ENCODE results near the gene CLEC2L. TPM values are rescaled to one million over a fixed set of nuclear protein-coding genes. Genes with fewer than 3 reads are reported as not detected.
A peak's percentile ranks its signal among the peaks of the same experiment; 100 is the strongest.

Gene CLEC2L
- total RNA-seq, 2 experiments from 2014 or later: not detected

DNA sequence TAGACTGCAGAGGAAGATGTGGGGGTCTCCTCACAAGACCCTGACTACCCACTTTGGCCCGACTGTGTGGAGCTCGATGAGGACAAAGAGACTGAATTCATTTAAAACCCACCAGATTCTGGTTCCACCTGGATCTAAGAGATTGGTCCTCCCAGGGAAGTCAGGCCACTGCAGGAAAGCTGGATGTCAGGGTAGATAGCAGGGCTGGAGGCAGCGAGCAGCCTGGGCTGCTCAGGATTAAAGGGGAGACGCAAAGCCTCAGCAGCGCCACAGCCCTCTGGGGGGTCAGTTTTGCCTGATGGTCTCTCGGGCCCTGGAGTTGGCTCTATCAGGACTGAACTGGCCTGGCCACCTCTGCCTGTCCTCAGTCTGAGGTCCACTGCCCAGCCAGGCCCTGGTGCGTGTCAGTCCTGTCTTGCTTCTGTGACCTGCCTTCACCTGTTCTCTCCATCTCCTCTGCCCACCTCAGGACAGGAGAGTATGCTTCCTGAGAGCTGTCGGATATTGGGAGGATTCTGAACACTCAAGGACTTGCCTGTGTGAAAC lies 27.8 kb upstream of the CLEC2L start:
- Mint-ChIP-seq H3K4me3 (no peak overlapping the region), H3K4me1 (peaks cover 29% of the 10 kb centered on the region), H3K27ac (peak overlapping the region; percentile 64), H3K36me3 (no peaks in the 10 kb centered on the region), H3K27me3 (peaks cover 17% of the 10 kb centered on the region), H3K9me3 (ENCODE audit: low read depth) (peaks cover 2% of the 10 kb centered on the region)
- no peak for DNase-seq
- CTCF ChIA-PET: interaction anchor here (0.9 to 2.5 kb wide), 2 partner anchors 13 to 61 kb away, joined by 4 to 10 read pairs; no protein-coding TSS in a partner anchor
- no peak for ATAC-seq

DNA sequence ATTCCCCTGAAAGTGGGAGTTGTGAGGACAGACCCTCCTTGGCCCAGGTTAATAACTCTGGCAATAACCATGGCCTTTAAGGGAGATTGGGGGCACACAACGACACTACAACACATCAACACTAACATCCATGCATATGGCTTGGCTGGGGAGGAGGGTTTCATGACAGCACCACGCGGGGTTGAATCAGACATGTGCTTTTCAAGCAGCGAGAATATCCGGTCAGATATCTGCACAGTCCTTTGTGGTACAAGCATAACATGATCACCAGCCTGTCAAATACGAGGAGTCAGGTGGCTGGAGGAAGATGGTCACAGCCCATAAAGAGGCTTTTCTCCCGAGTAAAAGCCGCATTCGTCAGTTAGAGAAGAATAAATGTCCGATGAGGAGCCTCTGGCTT lies 27.0 kb upstream of the CLEC2L start:
- CTCF ChIA-PET: interaction anchor here (0.7 kb wide), 1 partner anchor 121 kb away, joined by 3 read pairs; no protein-coding TSS in a partner anchor
- H3K9me3 Mint-ChIP-seq (ENCODE audit: low read depth): peaks cover 2% of the 10 kb centered on the region
- peaks cover 29% of the 10 kb centered on the region for H3K4me1 Mint-ChIP-seq
- H3K27ac Mint-ChIP-seq: peak overlapping the region; percentile 12
- DNase-seq: no peak
- peaks cover 17% of the 10 kb centered on the region for H3K27me3 Mint-ChIP-seq
- ATAC-seq: no peak
- H3K36me3 Mint-ChIP-seq: no peaks in the 10 kb centered on the region
- no peak overlapping the region for H3K4me3 Mint-ChIP-seq

DNA sequence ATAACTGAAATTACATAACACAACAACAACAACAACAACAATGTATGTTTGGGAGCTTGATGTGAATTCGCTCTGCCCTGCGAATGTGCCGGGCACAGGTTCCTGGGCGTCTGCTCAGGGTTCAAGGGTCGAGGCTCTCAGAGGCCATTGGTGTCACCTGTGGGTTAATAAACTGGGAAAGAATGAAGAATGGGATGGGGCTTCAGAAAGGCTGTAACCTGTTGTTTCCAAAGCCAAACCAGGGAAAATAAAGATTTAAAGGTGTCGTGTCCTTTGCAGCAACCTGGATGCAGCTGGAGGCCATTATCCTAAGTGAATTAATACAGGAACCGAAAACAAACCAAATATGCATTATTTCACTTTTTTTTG lies 22.7 kb upstream of the CLEC2L start:
- CTCF ChIA-PET: interaction anchor here (0.6 to 5.6 kb wide), 12 partner anchors 8 to 502 kb away, joined by 3 to 30 read pairs (median 10); partner anchors contain the start of gene KLRG2
- ATAC-seq (no peak), DNase-seq (no peak)
- H3K9me3 Mint-ChIP-seq (ENCODE audit: low read depth): no peaks in the 10 kb centered on the region
- H3K27ac Mint-ChIP-seq: no peak overlapping the region
- H3K4me3 Mint-ChIP-seq: no peak overlapping the region
- H3K4me1 Mint-ChIP-seq: peaks cover 14% of the 10 kb centered on the region
- H3K36me3 Mint-ChIP-seq: no peaks in the 10 kb centered on the region
- H3K27me3 Mint-ChIP-seq: peaks cover 13% of the 10 kb centered on the region

DNA sequence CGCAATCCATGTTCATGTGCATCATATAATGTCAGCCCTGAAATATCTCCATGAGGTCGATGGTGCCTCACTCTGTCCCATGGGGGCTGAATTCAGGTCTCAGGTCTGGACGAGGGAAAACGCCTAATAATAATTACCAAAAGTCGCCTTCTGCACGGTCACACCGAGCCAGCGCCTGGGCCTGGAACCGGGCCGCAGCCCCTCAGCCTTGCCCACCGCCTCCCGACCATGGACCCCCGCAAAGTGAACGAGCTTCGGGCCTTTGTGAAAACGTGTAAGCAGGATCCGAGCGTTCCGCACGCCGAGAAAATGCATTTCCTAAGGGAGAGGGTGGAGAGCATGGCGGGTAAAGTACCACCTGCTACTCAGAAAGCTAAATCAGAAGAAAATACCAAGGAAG lies 21.3 kb upstream of the CLEC2L start:
- no peak overlapping the region for H3K27ac Mint-ChIP-seq
- no peak for ATAC-seq
- no peaks in the 10 kb centered on the region for H3K9me3 Mint-ChIP-seq (ENCODE audit: low read depth)
- CTCF ChIA-PET: interaction anchor here (1.3 to 5.6 kb wide), 3 partner anchors 11 to 118 kb away, joined by 3 to 30 read pairs (median 7); no protein-coding TSS in a partner anchor
- H3K4me3 Mint-ChIP-seq: no peak overlapping the region
- peaks cover 12% of the 10 kb centered on the region for H3K27me3 Mint-ChIP-seq
- no peaks in the 10 kb centered on the region for H3K36me3 Mint-ChIP-seq
- DNase-seq: no peak
- H3K4me1 Mint-ChIP-seq: peaks cover 6% of the 10 kb centered on the region

DNA sequence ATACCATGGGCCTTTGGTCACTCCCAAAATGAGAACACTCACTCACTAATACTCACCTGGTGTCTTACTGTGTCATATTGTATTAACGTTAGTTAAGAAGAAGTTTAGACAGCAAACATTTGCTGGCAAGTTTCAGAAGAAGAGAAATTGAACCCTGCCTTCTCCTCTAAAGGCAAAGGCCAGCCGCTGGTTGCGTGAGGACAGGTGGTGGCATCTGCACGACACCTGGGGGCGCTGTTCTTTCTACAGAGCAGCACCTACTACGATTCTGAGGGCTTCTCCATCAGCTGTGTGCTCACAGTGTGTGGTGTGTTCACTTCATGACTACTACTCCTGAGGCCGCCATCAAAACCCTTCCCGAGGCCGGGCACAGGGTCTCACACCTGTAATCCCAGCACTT lies 17.9 kb upstream of the CLEC2L start:
- ATAC-seq (no peak), DNase-seq (no peak)
- Mint-ChIP-seq H3K27me3 (no peaks in the 10 kb centered on the region), H3K4me3 (no peak overlapping the region), H3K4me1 (no peaks in the 10 kb centered on the region), H3K9me3 (ENCODE audit: low read depth) (no peaks in the 10 kb centered on the region), H3K27ac (no peak overlapping the region), H3K36me3 (no peaks in the 10 kb centered on the region)
- CTCF ChIA-PET: no interaction called here

DNA sequence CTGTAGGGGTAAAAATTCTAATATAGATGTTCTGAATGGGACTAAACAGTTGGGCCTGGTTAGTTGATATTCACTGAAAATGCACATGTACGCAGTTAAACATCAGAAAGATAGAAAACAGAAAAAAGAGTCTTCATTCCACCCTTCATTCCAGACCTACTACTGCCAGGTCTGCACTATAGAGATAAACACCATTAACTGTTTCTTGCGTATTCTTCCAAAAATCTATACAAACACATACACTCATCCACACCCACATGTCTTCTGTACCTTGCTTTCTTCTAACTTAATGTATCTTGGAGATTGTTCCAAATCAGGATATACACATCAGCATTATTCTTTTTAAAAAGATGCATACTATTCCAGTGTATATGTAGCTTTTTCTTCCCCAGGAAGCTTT lies 13.9 kb upstream of the CLEC2L start:
- H3K36me3 Mint-ChIP-seq: no peaks in the 10 kb centered on the region
- H3K27me3 Mint-ChIP-seq: no peaks in the 10 kb centered on the region
- CTCF ChIA-PET: interaction anchor here (1.4 to 3.0 kb wide), 2 partner anchors 9 to 494 kb away, joined by 3 to 14 read pairs; no protein-coding TSS in a partner anchor
- no peaks in the 10 kb centered on the region for H3K9me3 Mint-ChIP-seq (ENCODE audit: low read depth)
- no peaks in the 10 kb centered on the region for H3K4me1 Mint-ChIP-seq
- DNase-seq: no peak
- no peak overlapping the region for H3K4me3 Mint-ChIP-seq
- no peak overlapping the region for H3K27ac Mint-ChIP-seq
- no peak for ATAC-seq

DNA sequence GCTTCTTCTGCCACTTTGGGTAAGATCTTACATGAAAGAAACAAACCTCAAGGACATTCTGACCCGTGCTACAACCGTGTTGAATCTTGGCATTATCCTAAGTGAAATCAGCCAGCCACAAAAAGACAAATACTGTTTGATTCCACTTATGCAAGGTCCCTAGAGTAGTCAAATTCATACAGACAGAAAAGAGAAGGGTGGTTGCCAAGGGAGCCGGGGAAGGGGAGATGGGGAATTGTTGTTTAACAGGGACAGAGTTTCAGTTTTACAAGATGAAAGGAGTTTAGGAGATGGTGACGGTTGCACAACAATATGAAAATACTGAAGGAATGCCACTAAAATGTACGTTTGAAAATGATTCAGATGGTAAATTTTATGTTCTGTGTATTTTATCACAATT lies 12.2 kb upstream of the CLEC2L start:
- no peak for ATAC-seq
- no peak for DNase-seq
- Mint-ChIP-seq H3K27ac (no peak overlapping the region), H3K36me3 (no peaks in the 10 kb centered on the region), H3K27me3 (peaks cover under 1% of the 10 kb centered on the region), H3K4me1 (no peaks in the 10 kb centered on the region), H3K9me3 (ENCODE audit: low read depth) (no peaks in the 10 kb centered on the region), H3K4me3 (no peak overlapping the region)
- CTCF ChIA-PET: interaction anchor here (0.5 kb wide), 1 partner anchor 90 kb away, joined by 3 read pairs; no protein-coding TSS in a partner anchor

DNA sequence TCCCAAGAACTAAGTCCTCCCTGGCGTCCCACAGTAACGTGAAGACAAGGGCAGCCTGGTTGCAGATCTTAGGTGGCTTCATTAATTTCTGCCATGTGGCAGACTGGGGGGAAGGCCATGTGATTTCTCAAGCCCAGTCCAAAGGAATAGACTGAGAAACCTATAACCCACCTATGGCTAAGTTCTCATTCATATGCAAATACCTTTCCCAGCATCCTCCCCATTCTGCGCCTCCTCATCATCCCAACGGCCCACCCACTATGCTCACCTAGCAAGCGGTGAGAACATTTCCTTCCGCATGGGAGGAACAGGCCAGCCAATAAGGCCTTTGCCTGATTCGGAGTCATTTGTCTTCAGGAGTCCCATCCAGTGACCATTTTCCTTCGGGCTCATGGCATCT lies 8.2 kb upstream of the CLEC2L start:
- H3K27me3 Mint-ChIP-seq: peaks cover 5% of the 10 kb centered on the region
- ATAC-seq: no peak
- H3K4me3 Mint-ChIP-seq: no peak overlapping the region
- no peak for DNase-seq
- H3K36me3 Mint-ChIP-seq: no peaks in the 10 kb centered on the region
- CTCF ChIA-PET: interaction anchor here (0.7 kb wide), 1 partner anchor 16 kb away, joined by 3 read pairs; no protein-coding TSS in a partner anchor
- no peak overlapping the region for H3K27ac Mint-ChIP-seq
- no peaks in the 10 kb centered on the region for H3K9me3 Mint-ChIP-seq (ENCODE audit: low read depth)
- H3K4me1 Mint-ChIP-seq: peaks cover 5% of the 10 kb centered on the region

DNA sequence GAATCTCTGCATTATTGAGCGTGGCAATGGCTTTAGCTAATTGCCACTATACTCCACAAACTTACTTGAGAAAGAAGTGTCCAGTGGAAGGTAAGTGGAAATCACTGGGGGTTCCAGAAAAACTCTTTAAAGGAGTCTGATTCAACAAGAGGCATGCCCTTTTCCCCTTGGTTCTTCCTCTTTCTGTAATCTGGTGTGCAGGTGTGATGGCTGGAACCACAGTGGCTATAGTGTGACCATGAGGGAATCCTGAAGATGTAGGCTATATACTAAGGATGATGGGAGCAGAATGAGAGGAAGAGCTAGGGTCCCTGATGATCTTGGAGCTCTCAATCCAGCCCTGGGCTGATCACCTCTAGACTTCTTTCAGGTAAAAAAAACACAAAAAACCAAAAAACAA lies 2.0 kb upstream of the CLEC2L start:
- Mint-ChIP-seq H3K9me3 (ENCODE audit: low read depth) (no peaks in the 10 kb centered on the region), H3K4me3 (no peak overlapping the region), H3K4me1 (peaks cover 7% of the 10 kb centered on the region), H3K27ac (no peak overlapping the region), H3K27me3 (peaks cover 47% of the 10 kb centered on the region), H3K36me3 (no peaks in the 10 kb centered on the region)
- ATAC-seq: no peak
- no peak for DNase-seq
- CTCF ChIA-PET: no interaction called here

DNA sequence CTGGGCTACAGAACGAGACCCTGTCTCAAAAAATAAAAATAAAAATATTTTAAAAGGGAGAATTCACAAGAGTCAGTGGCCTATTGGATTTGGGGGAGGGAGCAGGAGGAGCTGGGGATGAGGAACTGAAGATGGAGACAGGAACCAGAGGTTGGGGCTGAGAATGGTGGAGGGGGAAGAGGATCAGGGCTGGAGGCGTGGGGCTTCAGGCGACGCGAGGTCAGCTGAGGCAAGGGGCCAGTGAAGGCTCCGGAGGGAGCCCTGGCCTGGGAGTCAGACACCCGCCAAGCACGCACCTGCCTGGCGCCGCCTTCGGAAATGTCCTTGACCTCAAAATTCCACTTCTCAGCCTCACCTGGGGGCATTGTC lies 671 bp upstream of the CLEC2L start:
- peaks cover 2% of the 10 kb centered on the region for H3K4me1 Mint-ChIP-seq
- H3K9me3 Mint-ChIP-seq (ENCODE audit: low read depth): no peaks in the 10 kb centered on the region
- no peaks in the 10 kb centered on the region for H3K36me3 Mint-ChIP-seq
- DNase-seq (no peak), ATAC-seq (no peak)
- H3K4me3 Mint-ChIP-seq: no peak overlapping the region
- H3K27ac Mint-ChIP-seq: no peak overlapping the region
- CTCF ChIA-PET: interaction anchor here (0.6 kb wide), 1 partner anchor 71 kb away, joined by 3 read pairs; no protein-coding TSS in a partner anchor
- peaks cover 52% of the 10 kb centered on the region for H3K27me3 Mint-ChIP-seq

DNA sequence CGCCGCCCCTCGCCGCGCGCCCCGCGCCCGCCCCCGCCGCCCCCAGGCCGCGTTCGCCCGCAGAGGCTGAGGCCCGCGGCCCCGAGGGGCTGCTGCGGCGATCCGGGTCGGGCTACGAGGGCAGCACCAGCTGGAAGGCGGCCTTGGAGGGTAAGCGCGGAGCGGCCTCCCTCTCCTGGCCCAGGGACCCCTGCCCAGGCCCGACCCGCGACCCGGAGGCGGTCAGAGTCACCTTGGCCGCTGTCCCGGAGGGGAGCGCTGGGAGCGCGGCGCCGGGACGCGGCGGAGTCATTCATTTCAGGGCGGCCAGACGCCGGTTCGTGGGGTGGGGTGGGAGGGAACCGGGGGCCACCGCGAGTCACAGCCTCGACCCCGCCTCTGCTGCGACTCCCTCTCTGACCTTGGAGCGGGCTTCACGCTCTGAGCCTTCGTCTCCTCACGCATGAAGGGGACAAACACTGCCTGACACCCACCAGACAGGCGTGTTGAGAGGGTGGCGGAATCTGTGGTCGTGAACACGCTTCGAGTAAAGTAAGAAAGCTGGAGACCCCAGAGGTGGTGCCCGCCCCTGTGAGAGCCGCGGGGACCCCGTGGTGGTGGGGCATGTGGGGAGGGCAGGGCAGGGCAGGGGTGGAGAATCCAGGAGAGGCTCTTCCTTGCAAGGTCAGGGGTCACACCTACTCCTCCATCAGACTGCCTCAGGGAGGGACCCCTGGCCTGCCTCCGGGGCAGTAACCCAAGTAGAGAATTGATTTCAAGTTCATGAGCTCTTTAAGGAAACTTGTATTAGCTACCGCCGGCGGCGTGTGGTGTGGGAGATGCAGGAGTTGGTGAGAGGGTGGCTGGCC lies 707 bp downstream of the CLEC2L start:
- DNase-seq (no peak), ATAC-seq (no peak)
- CTCF ChIA-PET: no interaction called here
- Mint-ChIP-seq H3K27ac (no peak overlapping the region), H3K36me3 (no peaks in the 10 kb centered on the region), H3K4me3 (no peak overlapping the region), H3K27me3 (peaks cover 64% of the 10 kb centered on the region), H3K4me1 (peaks cover 2% of the 10 kb centered on the region), H3K9me3 (ENCODE audit: low read depth) (peaks cover 2% of the 10 kb centered on the region)

DNA sequence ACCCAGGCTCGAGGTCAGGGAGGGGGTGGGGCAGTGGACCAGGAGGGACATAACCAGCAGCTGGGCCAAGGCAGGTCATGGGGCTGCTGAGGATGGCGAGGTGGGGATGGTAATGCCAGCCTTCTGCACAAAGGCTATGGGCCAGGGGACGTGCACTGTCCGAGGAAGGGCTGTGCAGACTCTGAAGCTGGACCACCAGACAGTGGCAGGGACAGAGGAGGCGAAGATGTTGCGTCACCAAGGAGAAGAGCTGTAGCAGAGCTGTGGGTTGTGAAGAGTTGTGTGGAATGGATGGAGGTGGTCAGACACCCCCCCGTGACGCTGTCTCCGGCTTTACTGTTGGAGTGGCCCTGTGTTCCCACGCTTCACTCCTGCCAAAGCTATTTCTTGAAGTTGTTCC lies 1.8 kb downstream of the CLEC2L start:
- H3K4me1 Mint-ChIP-seq: peaks cover 2% of the 10 kb centered on the region
- DNase-seq: no peak
- no peaks in the 10 kb centered on the region for H3K36me3 Mint-ChIP-seq
- H3K4me3 Mint-ChIP-seq: no peak overlapping the region
- H3K9me3 Mint-ChIP-seq (ENCODE audit: low read depth): peaks cover 2% of the 10 kb centered on the region
- no peak overlapping the region for H3K27ac Mint-ChIP-seq
- no peak for ATAC-seq
- H3K27me3 Mint-ChIP-seq: peaks cover 70% of the 10 kb centered on the region
- CTCF ChIA-PET: no interaction called here

DNA sequence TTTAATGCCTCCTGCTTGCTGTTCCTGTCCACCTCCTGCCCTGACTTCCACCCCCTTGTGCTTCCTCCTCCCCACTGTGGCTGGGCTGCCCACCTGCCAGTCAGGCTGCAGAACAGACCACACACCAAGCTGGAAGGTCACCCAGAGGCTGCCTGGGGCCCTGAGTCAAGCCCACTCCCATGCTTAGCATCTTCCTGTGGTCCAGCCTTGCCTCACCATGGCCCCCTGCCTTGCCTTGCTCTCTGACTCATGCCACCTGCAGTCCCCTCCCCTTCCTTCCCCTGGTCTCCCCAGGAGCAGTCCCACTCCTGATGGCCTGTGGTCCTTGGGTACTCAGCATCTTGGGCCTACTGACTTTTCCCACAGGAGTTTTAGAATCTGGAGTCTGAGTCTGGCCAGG lies 2.3 kb downstream of the CLEC2L start:
- Mint-ChIP-seq H3K27me3 (peaks cover 70% of the 10 kb centered on the region), H3K27ac (no peak overlapping the region), H3K9me3 (ENCODE audit: low read depth) (peaks cover 2% of the 10 kb centered on the region), H3K4me1 (peaks cover 2% of the 10 kb centered on the region), H3K36me3 (no peaks in the 10 kb centered on the region), H3K4me3 (no peak overlapping the region)
- ATAC-seq (no peak), DNase-seq (no peak)
- CTCF ChIA-PET: no interaction called here

Data from activated CD8-positive, alpha-beta memory T cell treated with anti-CD3 and anti-CD28 coated beads, Interleukin-2, amount 10 ng/mL, durations not matched to agents 7 days and 5 days (primary cell).